Activated T-cell treated with anti-CD3 and anti-CD28 coated beads, Interleukin-2, amount 50 U/mL, for 72 hours (primary cell): ENCODE data around the gene LMO2. TPM values are rescaled to one million over a fixed set of nuclear protein-coding genes. Genes with fewer than 3 reads are reported as not detected.
"Not testable (repeated sequence)": the region's sequence is repeated elsewhere in the genome, so short reads cannot be mapped to it uniquely, and the experiment has no call there.

Experiments used
- ATAC-seq, 2 donors: fragments of 150-1000 bp; cut with Tn5 transposase; replicated peaks in 1 of 2; 2 replicates each; pipeline ENCODE4 v1.10.0; 2021; ENCODE audit warnings: moderate library complexity in 2 of 2, mild to moderate bottlenecking in 1 of 2
- DNase-seq, 2 donors: peaks; one replicate each; pipeline ENCODE4 v3.0.0; 2021 to 2022; ENCODE audit warnings: mixed read lengths in 1 of 2
- H3K27ac Mint-ChIP-seq: one replicate; pipeline ENCODE4 v1.8.0; 2022; ENCODE audit warnings: mild to moderate bottlenecking, moderate library complexity, mixed read lengths
- H3K27me3 Mint-ChIP-seq: one replicate; pipeline ENCODE4 v1.8.0; 2022; ENCODE audit warnings: low read depth, mixed read lengths
- H3K36me3 Mint-ChIP-seq, 2 donors: one replicate each; pipeline ENCODE4 v1.8.0; 2022; ENCODE audit warnings: mixed read lengths in 2 of 2, mild to moderate bottlenecking in 1 of 2; ENCODE audit not compliant: insufficient read depth in 2 of 2
- H3K4me1 Mint-ChIP-seq: one replicate; pipeline ENCODE4 v1.8.0; 2022; ENCODE audit warnings: low read depth, mixed read lengths
- H3K4me3 Mint-ChIP-seq, 2 donors: one replicate each; pipeline ENCODE4 v1.8.0; 2022; ENCODE audit warnings: mild to moderate bottlenecking in 2 of 2, mixed read lengths in 2 of 2, moderate library complexity in 2 of 2
- H3K9me3 Mint-ChIP-seq, 2 donors: one replicate each; pipeline ENCODE4 v1.8.0; 2022; ENCODE audit warnings: mixed read lengths in 2 of 2
- total RNA-seq, 2 donors: library from RNA; stranded (reverse); gene quantifications; one replicate each; pipeline ENCODE4 v1.2.3, GENCODE V29; 2022

Gene LMO2
- total RNA-seq, 2 donors from 2014 or later, result not detected

GRCh38 chr11:33861386-33861785 lies 30.5 kb downstream of the LMO2 start:
- Mint-ChIP-seq H3K4me3 (no peak overlapping the region), H3K9me3 (no peaks in the 10 kb centered on the region), H3K4me1 (no peaks in the 10 kb centered on the region), H3K27ac (no peak overlapping the region), H3K27me3 (peaks cover 76% of the 10 kb centered on the region), H3K36me3 (no peaks in the 10 kb centered on the region)
- no peak for ATAC-seq
- DNase-seq, result no peak

DNA sequence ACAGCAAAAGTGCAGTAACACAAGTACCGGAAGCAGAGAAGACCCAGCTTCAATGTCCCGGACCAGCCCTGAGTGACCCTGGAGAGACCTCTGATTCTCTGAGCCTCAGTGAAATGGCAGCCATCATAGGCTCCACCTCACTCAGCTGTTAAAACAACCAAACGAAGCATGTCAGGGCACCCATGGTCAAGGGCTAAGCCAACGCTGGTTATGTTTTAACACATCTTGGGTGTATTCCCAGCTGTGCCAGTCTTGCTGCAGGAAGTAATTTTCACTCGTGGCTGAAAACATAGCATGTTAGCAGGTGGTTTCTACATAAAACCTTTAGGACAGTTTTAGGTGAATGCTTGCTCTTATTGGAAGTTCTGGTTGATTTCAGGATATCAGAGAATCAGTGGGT lies 30.9 kb downstream of the LMO2 start:
- no peak for ATAC-seq
- H3K4me1 Mint-ChIP-seq, result no peaks in the 10 kb centered on the region
- no peak for DNase-seq
- H3K27me3 Mint-ChIP-seq, result peaks cover 73% of the 10 kb centered on the region
- H3K4me3 Mint-ChIP-seq, result no peak overlapping the region
- H3K36me3 Mint-ChIP-seq, result no peaks in the 10 kb centered on the region
- H3K9me3 Mint-ChIP-seq, result no peaks in the 10 kb centered on the region
- no peak overlapping the region for H3K27ac Mint-ChIP-seq

DNA sequence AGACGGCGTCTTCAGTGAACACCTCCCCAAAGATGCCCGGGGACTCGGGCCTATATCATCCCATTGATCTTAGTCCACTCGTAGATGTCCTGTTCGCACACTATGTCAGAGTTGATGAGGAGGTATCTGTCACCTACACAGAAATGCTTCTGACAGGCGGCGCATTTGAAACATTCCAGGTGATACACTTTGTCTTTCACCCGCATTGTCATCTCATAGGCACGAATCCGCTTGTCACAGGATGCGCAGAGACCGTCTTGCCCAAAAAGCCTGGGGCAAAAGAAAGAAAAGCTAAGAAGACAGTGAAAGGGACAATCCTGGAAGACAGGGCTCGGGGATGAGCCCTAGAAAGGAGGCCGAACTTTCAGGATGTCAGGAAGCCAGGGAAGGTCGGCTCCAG lies 32.6 kb downstream of the LMO2 start:
- no peak for ATAC-seq
- Mint-ChIP-seq H3K4me1 (no peaks in the 10 kb centered on the region), H3K27ac (no peak overlapping the region), H3K27me3 (peaks cover 73% of the 10 kb centered on the region), H3K36me3 (no peaks in the 10 kb centered on the region), H3K9me3 (no peaks in the 10 kb centered on the region), H3K4me3 (no peak overlapping the region)
- DNase-seq, result no peak

GRCh38 chr11:33857933-33858371 lies 33.9 kb downstream of the LMO2 start:
- Mint-ChIP-seq H3K4me1 (no peaks in the 10 kb centered on the region), H3K36me3 (no peaks in the 10 kb centered on the region), H3K27me3 (peaks cover 68% of the 10 kb centered on the region), H3K27ac (no peak overlapping the region), H3K9me3 (no peaks in the 10 kb centered on the region), H3K4me3 (no peak overlapping the region)
- ATAC-seq (peak; percentile 77 to 83), DNase-seq (peak; percentile 73 to 81)

GRCh38 chr11:33855500-33855899 lies 36.4 kb downstream of the LMO2 start:
- no peak overlapping the region for H3K27ac Mint-ChIP-seq
- no peaks in the 10 kb centered on the region for H3K36me3 Mint-ChIP-seq
- no peaks in the 10 kb centered on the region for H3K4me1 Mint-ChIP-seq
- no peak for ATAC-seq
- peaks cover 57% of the 10 kb centered on the region for H3K27me3 Mint-ChIP-seq
- H3K4me3 Mint-ChIP-seq, result no peak overlapping the region
- no peaks in the 10 kb centered on the region for H3K9me3 Mint-ChIP-seq
- no peak for DNase-seq

- Mint-ChIP-seq H3K36me3 (no peaks in the 10 kb centered on the region), H3K4me1 (no peaks in the 10 kb centered on the region), H3K4me3 (no peak overlapping the region), H3K9me3 (no peaks in the 10 kb centered on the region), H3K27ac (no peak overlapping the region), H3K27me3 (peaks cover 43% of the 10 kb centered on the region)
- DNase-seq, result no peak
- no peak for ATAC-seq
Observed at GRCh38 chr11:33848717-33849390, 43.0 kb downstream of the LMO2 start.

DNA sequence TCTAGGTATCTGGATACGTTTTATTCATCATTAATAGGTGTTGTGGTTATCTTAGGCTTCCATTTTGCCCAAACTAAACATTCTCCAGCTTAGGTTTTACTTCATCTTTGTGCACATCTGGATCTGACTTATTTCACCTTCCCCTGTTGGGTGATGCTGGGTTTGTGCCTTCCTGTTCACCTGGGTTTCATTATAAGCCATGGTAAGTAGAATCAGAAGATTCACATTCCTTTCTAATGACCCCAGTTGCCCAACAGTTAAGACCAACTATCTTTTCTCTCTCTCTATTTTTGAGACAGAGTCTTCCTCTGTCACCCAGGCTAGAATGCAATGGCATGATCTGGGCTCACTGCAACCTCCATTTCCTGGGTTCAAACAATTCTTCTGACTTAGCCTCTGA lies 44.6 kb downstream of the LMO2 start:
- peaks cover 34% of the 10 kb centered on the region for H3K27me3 Mint-ChIP-seq
- no peaks in the 10 kb centered on the region for H3K4me1 Mint-ChIP-seq
- no peak overlapping the region for H3K4me3 Mint-ChIP-seq
- no peaks in the 10 kb centered on the region for H3K9me3 Mint-ChIP-seq
- no peak overlapping the region for H3K27ac Mint-ChIP-seq
- no peaks in the 10 kb centered on the region for H3K36me3 Mint-ChIP-seq
- DNase-seq, result no peak
- ATAC-seq, result no peak

GRCh38 chr11:33844236-33844635 lies 47.6 kb downstream of the LMO2 start:
- no peak for ATAC-seq
- no peak overlapping the region for H3K27ac Mint-ChIP-seq

GRCh38 chr11:33843018-33843417 lies 48.9 kb downstream of the LMO2 start:
- H3K36me3 Mint-ChIP-seq, result no peaks in the 10 kb centered on the region
- ATAC-seq (no peak), DNase-seq (no peak)
- H3K4me1 Mint-ChIP-seq, result no peaks in the 10 kb centered on the region
- H3K4me3 Mint-ChIP-seq, result no peak overlapping the region
- no peaks in the 10 kb centered on the region for H3K9me3 Mint-ChIP-seq
- H3K27me3 Mint-ChIP-seq, result peaks cover 31% of the 10 kb centered on the region
- no peak overlapping the region for H3K27ac Mint-ChIP-seq

More at GRCh38 chr11:33844236-33844635, 47.6 kb downstream of the LMO2 start:
- Mint-ChIP-seq H3K27me3 (peaks cover 42% of the 10 kb centered on the region), H3K9me3 (no peaks in the 10 kb centered on the region), H3K36me3 (no peaks in the 10 kb centered on the region), H3K4me1 (no peaks in the 10 kb centered on the region), H3K4me3 (no peak overlapping the region)
- no peak for DNase-seq

DNA sequence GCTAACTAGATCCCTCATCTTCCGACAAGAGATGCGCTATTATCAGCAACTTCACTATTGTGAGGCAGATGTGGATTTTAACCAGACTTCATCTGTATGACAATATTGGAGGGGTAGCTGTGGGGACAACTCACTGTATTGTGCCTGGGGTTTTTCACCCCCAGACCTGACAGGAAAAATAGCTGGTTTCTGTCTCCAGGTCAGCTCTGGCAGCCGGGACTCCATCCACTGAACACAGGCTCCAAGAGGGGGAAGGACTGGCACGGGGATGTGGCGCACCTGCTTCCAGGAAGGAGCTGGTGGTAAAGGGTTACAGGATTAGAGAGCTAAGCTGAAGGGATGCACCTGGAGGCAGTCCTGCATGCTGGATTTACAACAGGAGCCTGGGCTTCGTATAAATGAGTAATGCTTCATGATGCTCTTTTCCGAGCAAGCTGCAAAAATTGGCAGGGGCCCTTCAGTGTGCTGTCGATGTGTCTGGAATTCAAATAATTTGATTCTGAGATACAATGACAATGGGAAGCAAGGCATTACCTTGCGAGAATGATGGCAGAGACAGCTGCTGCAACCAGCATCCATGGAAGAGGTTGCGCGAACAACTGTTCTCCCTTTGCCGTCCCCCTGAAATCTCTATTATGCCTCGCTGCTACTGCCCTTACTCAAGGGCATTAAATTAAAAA lies 49.5 kb downstream of the LMO2 start:
- Mint-ChIP-seq H3K36me3 (no peaks in the 10 kb centered on the region), H3K4me3 (no peak overlapping the region), H3K27me3 (peaks cover 27% of the 10 kb centered on the region), H3K9me3 (no peaks in the 10 kb centered on the region), H3K4me1 (no peaks in the 10 kb centered on the region), H3K27ac (no peak overlapping the region)
- ATAC-seq (no peak), DNase-seq (no peak)

GRCh38 chr11:33838234-33838633 lies 53.6 kb downstream of the LMO2 start:
- H3K9me3 Mint-ChIP-seq, H3K27ac Mint-ChIP-seq, H3K36me3 Mint-ChIP-seq, H3K4me1 Mint-ChIP-seq, ATAC-seq, DNase-seq, H3K4me3 Mint-ChIP-seq: not testable (repeated sequence)
- peaks cover 34% of the 10 kb centered on the region for H3K27me3 Mint-ChIP-seq

DNA sequence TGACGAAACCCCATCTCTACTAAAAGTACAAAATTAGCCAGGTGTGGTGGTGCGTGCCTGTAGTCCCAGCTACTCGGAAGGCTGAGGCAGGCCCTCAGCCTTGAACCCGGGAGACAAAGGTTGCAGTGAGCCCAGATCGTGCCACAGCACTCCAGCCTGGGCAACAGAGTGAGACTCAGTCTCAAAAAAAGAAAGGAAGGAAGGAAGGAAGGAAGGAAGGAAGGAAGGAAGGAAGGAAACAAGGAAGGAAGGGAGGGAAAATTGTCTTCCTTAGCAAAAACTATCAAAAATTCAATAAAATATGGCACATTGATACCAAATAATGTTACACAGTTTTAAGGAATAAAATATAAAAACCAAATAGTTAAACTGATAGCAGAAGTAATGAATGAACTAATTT lies 54.5 kb downstream of the LMO2 start:
- peaks cover 43% of the 10 kb centered on the region for H3K27me3 Mint-ChIP-seq
- not testable (repeated sequence) for H3K4me1 Mint-ChIP-seq, H3K36me3 Mint-ChIP-seq, H3K9me3 Mint-ChIP-seq, DNase-seq, ATAC-seq, H3K27ac Mint-ChIP-seq, H3K4me3 Mint-ChIP-seq

DNA sequence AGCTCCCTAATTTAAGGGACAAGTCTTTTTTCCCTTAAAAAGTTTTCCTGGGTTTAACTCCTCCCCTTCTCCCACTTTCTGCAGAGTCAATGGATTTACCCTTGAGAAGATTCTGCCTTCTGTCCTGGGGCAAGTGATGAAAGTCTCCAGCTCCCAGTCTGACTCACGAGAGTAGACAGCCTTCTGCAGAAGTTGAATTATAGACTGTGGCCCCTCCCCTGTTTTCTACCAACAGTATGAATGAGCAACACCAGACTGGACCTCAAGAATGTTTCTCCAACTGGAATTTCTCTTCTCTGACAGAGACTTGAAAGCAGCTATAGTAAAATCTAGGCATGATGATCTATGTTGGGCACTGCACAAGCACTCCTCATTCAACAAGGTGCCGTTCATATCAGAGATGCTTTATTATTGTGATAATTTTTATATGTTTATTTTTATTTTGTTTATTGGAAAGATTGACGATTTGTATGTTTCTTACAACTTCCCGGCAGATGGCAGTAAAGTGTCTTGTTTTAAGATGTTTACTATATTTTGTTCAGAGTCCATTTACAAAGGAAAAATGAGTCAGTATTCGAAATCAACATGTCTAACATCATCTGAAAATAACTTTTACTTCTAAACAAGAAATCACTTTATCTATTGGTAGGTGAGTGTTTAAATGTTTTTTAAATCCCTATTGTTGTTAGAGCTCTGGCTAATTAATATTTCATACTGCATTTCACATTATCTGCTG lies 56.6 kb downstream of the LMO2 start:
- Mint-ChIP-seq H3K27ac (no peak overlapping the region), H3K4me1 (no peaks in the 10 kb centered on the region), H3K36me3 (no peaks in the 10 kb centered on the region), H3K27me3 (peaks cover 48% of the 10 kb centered on the region), H3K9me3 (no peaks in the 10 kb centered on the region), H3K4me3 (no peak overlapping the region)
- ATAC-seq, result no peak
- DNase-seq, result no peak
